Measurements from ENCODE around the gene RASL10B. TPM values are rescaled to one million over a fixed set of nuclear protein-coding genes. Genes with fewer than 3 reads are reported as not detected.

Gene RASL10B
- total RNA-seq, 2 donors from 2014 or later: 0.14 TPM; not detected in 1

- H3K27ac Mint-ChIP-seq: no peak overlapping the region
- no peak overlapping the region for H3K4me3 Mint-ChIP-seq
- DNase-seq (ENCODE audit: low spot score) (no peak), ATAC-seq (no peak)
- no peaks in the 10 kb centered on the region for H3K9me3 Mint-ChIP-seq
- peaks cover 7% of the 10 kb centered on the region for H3K36me3 Mint-ChIP-seq
- peaks cover 7 to 13% of the 10 kb centered on the region in 2 donors for H3K4me1 Mint-ChIP-seq (ENCODE audit: low read depth in 2 of 2)
- H3K27me3 Mint-ChIP-seq: no peaks in the 10 kb centered on the region
Measured at GRCh38 chr17:35708951-35709350, 22.5 kb upstream of the RASL10B start.

- ATAC-seq (no peak), DNase-seq (ENCODE audit: low spot score) (no peak)
- H3K4me1 Mint-ChIP-seq (ENCODE audit: low read depth in 2 of 2): peaks cover 0 to 6% of the 10 kb centered on the region in 2 donors
- no peak overlapping the region for H3K27ac Mint-ChIP-seq
- H3K27me3 Mint-ChIP-seq: no peaks in the 10 kb centered on the region
- H3K4me3 Mint-ChIP-seq: no peak overlapping the region
- H3K9me3 Mint-ChIP-seq: no peaks in the 10 kb centered on the region
- H3K36me3 Mint-ChIP-seq: peaks cover 7% of the 10 kb centered on the region
Measured at GRCh38 chr17:35709874-35710273, 21.6 kb upstream of the RASL10B start.

DNA sequence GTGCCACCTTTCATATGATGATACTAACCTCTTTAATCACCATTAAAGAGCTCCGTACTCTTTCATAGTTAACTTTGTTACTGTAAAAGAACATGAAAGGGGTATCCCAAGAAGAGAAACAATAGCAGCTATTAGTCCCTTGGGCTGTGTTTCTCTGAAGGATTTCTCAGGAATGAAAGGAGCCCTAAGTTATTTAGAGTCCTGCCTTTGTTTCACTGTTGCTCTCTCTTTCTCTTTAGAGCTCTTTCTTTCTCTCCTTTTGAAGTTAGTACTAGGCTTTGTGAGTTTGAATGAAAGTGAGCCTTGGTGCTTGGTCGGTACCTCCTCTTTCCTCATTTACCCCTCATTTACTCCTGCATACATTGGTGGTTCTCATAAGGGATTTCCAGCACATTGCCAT lies 20.5 kb upstream of the RASL10B start:
- no peak for DNase-seq (ENCODE audit: low spot score)
- Mint-ChIP-seq H3K9me3 (no peaks in the 10 kb centered on the region), H3K4me3 (no peak overlapping the region), H3K36me3 (peaks cover 7% of the 10 kb centered on the region), H3K4me1 (ENCODE audit: low read depth in 2 of 2) (peaks cover 0 to 6% of the 10 kb centered on the region in 2 donors), H3K27me3 (no peaks in the 10 kb centered on the region), H3K27ac (no peak overlapping the region)
- ATAC-seq: no peak

GRCh38 chr17:35713069-35713728 lies 18.2 kb upstream of the RASL10B start:
- H3K36me3 Mint-ChIP-seq: peaks cover 14% of the 10 kb centered on the region
- H3K9me3 Mint-ChIP-seq: no peaks in the 10 kb centered on the region
- H3K4me1 Mint-ChIP-seq (ENCODE audit: low read depth in 2 of 2): peaks cover 0 to 2% of the 10 kb centered on the region in 2 donors
- no peak overlapping the region for H3K4me3 Mint-ChIP-seq
- no peaks in the 10 kb centered on the region for H3K27me3 Mint-ChIP-seq
- ATAC-seq (no peak), DNase-seq (ENCODE audit: low spot score) (no peak)
- no peak overlapping the region for H3K27ac Mint-ChIP-seq

DNA sequence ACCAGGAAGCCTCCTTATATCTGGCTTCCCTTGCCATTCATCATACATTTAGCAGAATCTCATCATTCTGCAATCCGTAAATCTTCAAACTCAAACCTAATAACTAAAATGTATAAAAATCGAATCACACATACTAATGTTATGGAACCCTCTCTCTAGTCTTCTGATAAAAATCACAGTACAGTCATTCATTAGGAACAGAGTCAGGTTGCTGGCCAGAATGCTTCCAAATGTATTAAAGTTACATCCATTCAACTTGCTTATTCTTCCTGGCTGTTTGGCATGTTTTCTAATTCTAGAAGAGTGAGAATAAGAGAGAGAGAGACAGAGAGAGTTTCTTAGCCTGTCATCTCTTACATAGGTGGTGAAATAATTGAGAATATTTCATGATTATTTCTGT lies 16.5 kb upstream of the RASL10B start:
- H3K9me3 Mint-ChIP-seq: no peaks in the 10 kb centered on the region

GRCh38 chr17:35715416-35715815 lies 16.0 kb upstream of the RASL10B start:
- ATAC-seq (no peak), DNase-seq (ENCODE audit: low spot score) (no peak)
- Mint-ChIP-seq H3K36me3 (peaks cover 17% of the 10 kb centered on the region), H3K9me3 (no peaks in the 10 kb centered on the region), H3K4me3 (no peak overlapping the region), H3K27ac (no peak overlapping the region), H3K27me3 (no peaks in the 10 kb centered on the region), H3K4me1 (ENCODE audit: low read depth in 2 of 2) (peaks cover 0 to 2% of the 10 kb centered on the region in 2 donors)

More for the DNA sequence above, 16.5 kb upstream of the RASL10B start:
- DNase-seq (ENCODE audit: low spot score) (no peak), ATAC-seq (no peak)
- Mint-ChIP-seq H3K36me3 (peaks cover 19% of the 10 kb centered on the region), H3K4me1 (ENCODE audit: low read depth in 2 of 2) (peaks cover 0 to 2% of the 10 kb centered on the region in 2 donors), H3K4me3 (no peak overlapping the region), H3K27ac (no peak overlapping the region), H3K27me3 (no peaks in the 10 kb centered on the region)

DNA sequence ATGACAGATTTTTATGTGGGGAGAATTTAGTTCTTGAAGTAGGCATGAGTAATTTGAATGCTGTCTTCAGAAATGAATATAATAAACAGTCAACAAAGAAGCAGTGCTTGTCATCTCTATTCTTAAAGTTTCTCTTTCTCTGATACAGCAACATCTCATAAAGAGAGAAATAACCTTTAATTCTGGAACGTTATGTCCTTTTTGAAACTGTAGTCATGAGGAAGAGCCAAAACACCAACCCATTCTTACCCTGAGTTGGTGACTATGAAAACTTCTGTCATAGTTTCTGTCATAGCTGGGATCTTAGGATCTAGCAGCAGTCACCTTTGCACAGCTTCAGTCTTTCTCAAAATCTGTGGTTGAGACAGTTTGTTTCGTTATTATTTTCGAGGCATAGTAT lies 15.3 kb upstream of the RASL10B start:
- ATAC-seq (no peak), DNase-seq (ENCODE audit: low spot score) (no peak)
- no peaks in the 10 kb centered on the region for H3K9me3 Mint-ChIP-seq
- no peak overlapping the region for H3K4me3 Mint-ChIP-seq
- no peaks in the 10 kb centered on the region for H3K27me3 Mint-ChIP-seq
- H3K4me1 Mint-ChIP-seq (ENCODE audit: low read depth in 2 of 2): peaks cover 0 to 2% of the 10 kb centered on the region in 2 donors
- H3K27ac Mint-ChIP-seq: no peak overlapping the region
- peaks cover 19% of the 10 kb centered on the region for H3K36me3 Mint-ChIP-seq

DNA sequence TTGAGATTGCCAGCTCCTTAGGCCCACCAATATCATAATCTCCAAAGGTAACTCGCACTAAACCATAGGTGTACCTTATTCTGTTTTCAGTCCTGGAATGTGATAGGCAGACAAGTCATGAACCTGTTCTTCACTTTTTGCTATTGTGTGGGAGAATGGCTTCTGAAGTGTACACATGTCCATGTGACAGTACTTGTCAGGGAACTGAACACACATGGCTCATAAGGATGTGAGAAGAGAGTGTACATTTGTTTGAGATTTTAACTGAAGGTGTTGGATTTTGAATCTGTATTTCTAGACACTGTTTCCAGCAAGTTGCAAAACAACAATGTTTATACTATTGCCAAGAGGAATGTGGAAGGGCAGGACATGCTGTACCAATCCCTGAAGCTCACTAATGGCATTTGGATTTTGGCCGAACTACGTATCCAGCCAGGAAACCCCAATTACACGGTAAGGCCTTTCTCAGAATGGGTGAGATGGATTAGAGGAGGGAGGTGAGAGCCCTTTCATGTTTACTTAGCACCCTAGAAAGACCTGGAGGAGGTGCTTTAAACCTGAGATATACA lies 14.5 kb upstream of the RASL10B start:
- H3K4me1 Mint-ChIP-seq (ENCODE audit: low read depth in 2 of 2): peaks cover 0 to 2% of the 10 kb centered on the region in 2 donors
- H3K27ac Mint-ChIP-seq: no peak overlapping the region
- no peak overlapping the region for H3K4me3 Mint-ChIP-seq
- peaks cover 19% of the 10 kb centered on the region for H3K36me3 Mint-ChIP-seq
- ATAC-seq (no peak), DNase-seq (ENCODE audit: low spot score) (no peak)
- no peaks in the 10 kb centered on the region for H3K9me3 Mint-ChIP-seq
- H3K27me3 Mint-ChIP-seq: no peaks in the 10 kb centered on the region

DNA sequence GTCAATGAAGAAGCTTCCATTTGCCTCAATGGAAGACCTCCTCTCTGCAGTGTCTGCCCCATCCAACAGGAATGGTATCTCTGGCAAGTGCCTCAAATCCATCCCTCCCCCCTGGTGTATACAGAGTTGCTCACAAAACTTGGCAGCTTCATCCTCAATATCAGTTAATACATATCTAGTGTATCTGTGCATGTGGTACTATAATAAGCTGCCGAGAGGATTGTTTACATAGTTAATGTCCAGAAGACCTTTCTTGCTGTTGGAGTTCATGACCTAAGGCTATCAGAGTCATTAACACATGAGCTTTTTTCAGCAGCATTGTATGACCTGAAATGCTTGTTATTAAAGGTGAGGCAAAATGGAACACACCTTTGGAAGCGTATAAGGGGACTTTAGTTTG lies 14.0 kb upstream of the RASL10B start:
- no peaks in the 10 kb centered on the region for H3K27me3 Mint-ChIP-seq
- H3K36me3 Mint-ChIP-seq: peaks cover 19% of the 10 kb centered on the region
- no peaks in the 10 kb centered on the region for H3K9me3 Mint-ChIP-seq
- no peak overlapping the region for H3K27ac Mint-ChIP-seq
- ATAC-seq: no peak
- H3K4me3 Mint-ChIP-seq: no peak overlapping the region
- DNase-seq (ENCODE audit: low spot score): no peak
- H3K4me1 Mint-ChIP-seq (ENCODE audit: low read depth in 2 of 2): peaks cover 0 to 2% of the 10 kb centered on the region in 2 donors

DNA sequence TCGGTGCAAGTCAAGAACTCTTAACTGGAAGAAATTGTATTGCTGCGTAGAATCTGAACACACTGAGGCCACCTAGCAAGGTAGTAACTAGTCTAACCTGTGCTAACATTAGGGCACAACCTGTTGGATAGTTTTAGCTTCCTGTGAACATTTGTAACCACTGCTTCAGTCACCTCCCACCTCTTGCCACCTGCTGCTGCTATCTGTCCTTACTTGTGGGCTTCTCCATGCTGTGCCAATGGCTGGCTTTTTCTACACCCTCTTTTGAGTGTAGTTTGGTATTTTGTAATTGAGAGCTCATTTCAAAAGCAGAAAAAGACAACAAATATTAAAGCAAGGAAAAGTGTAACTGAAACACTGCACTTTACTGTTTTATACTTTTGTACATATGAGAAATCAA lies 7.7 kb upstream of the RASL10B start:
- Mint-ChIP-seq H3K4me3 (no peak overlapping the region), H3K27ac (no peak overlapping the region), H3K27me3 (no peaks in the 10 kb centered on the region), H3K36me3 (peaks cover 37% of the 10 kb centered on the region), H3K4me1 (ENCODE audit: low read depth in 2 of 2) (no peaks in the 10 kb centered on the region), H3K9me3 (no peaks in the 10 kb centered on the region)
- ATAC-seq (no peak), DNase-seq (ENCODE audit: low spot score) (no peak)

DNA sequence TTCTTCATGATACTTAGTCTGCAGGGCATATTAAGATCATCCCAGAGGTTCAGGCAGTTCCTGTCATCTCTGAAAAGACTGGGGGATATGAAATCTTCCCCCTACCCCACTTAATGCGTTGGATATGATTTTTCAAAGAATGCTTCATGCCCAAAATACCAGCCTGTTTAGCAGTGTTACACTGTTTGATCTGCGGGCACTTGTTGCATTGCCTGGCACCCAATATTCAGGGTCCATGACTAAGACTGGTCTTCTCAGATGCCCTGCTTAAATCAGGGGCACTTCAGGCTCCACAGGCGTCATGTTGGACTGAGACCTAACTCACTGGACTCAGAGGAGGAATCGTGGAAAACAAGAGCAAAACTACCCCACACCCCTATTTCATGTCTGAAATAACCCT lies 6.4 kb upstream of the RASL10B start:
- peaks cover 35% of the 10 kb centered on the region for H3K36me3 Mint-ChIP-seq
- H3K9me3 Mint-ChIP-seq: no peaks in the 10 kb centered on the region
- no peaks in the 10 kb centered on the region for H3K27me3 Mint-ChIP-seq
- H3K4me3 Mint-ChIP-seq: no peak overlapping the region
- H3K4me1 Mint-ChIP-seq (ENCODE audit: low read depth in 2 of 2): no peaks in the 10 kb centered on the region
- ATAC-seq (no peak), DNase-seq (ENCODE audit: low spot score) (no peak)
- no peak overlapping the region for H3K27ac Mint-ChIP-seq

- H3K4me3 Mint-ChIP-seq: no peak overlapping the region
- H3K9me3 Mint-ChIP-seq: no peaks in the 10 kb centered on the region
- H3K4me1 Mint-ChIP-seq (ENCODE audit: low read depth in 2 of 2): peaks cover 5 to 6% of the 10 kb centered on the region in 2 donors
- H3K27ac Mint-ChIP-seq: no peak overlapping the region
- no peaks in the 10 kb centered on the region for H3K27me3 Mint-ChIP-seq
- no peak for ATAC-seq
- H3K36me3 Mint-ChIP-seq: peaks cover 31% of the 10 kb centered on the region
- no peak for DNase-seq (ENCODE audit: low spot score)
Measured at GRCh38 chr17:35725802-35726126, 5.7 kb upstream of the RASL10B start.

DNA sequence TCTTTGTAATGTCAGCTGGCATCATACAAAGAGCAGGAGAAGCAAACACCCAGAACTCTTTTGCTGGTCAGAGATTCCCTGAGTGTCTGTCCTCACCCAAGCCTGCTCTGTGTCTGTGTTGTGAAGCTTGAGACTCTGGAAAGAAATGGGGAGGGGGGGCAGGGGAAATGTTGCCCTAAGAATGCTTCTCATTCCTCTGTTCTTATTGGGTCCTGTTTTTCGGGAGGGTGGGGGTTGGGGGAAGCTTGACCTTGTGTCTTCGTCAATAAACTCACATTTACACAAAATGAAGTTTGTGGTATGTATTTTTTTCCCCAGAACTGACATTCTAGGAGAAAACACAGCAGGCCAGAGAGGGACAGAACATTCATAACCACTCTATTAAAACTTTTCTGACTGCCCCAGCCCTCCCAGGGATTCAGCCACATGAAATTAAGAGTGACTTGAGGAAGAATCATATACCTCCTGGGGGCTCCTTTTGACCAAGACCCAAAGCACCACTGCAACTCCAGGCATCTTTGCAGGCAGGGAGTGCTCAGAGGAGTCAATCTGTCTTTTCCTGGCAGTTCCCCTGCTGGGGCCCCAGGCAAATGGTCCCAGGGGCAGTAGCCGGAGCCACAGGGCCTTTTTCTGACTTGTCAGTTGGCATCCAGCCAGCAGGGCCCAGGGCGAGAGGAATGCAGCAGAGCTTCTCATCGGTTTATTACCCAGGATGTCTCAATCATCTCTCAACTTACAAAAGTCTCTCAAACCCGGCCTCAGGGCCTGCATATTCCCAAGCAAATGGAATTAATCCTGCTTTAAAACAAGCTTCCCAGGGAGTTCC lies 5.1 kb upstream of the RASL10B start:
- DNase-seq (ENCODE audit: low spot score): no peak

GRCh38 chr17:35726953-35727460 lies 4.4 kb upstream of the RASL10B start:
- Mint-ChIP-seq H3K9me3 (no peaks in the 10 kb centered on the region), H3K36me3 (peaks cover 30% of the 10 kb centered on the region), H3K27me3 (no peaks in the 10 kb centered on the region), H3K27ac (no peak overlapping the region), H3K4me1 (ENCODE audit: low read depth in 2 of 2) (peaks cover 11% of the 10 kb centered on the region in 2 donors), H3K4me3 (no peak overlapping the region)
- DNase-seq (ENCODE audit: low spot score) (no peak), ATAC-seq (no peak)

More for the DNA sequence above, 5.1 kb upstream of the RASL10B start:
- peaks cover 30% of the 10 kb centered on the region for H3K36me3 Mint-ChIP-seq
- no peak overlapping the region for H3K27ac Mint-ChIP-seq
- no peaks in the 10 kb centered on the region for H3K9me3 Mint-ChIP-seq
- no peak overlapping the region for H3K4me3 Mint-ChIP-seq
- no peaks in the 10 kb centered on the region for H3K27me3 Mint-ChIP-seq
- H3K4me1 Mint-ChIP-seq (ENCODE audit: low read depth in 2 of 2): peaks cover 11% of the 10 kb centered on the region in 2 donors
- no peak for ATAC-seq
